GM23338 (cell line): Measurements from ENCODE around the gene SEMA7A. TPM values are rescaled to one million over a fixed set of nuclear protein-coding genes. Genes with fewer than 3 reads are reported as not detected.

Source experiments
- ATAC-seq: fragments of 200-7000 bp; cut with Tn5 transposase; 3 replicates; pipeline ENCODE4 v1.9.1; 2020
- DNase-seq: peaks from one replicate; pipeline ENCODE4 v3.0.0-alpha.2; 2015; ENCODE audit warnings: low spot score
- H2AFZ ChIP-seq: fragments of 200-600 bp; sonication (generic); 2 replicates; pipeline ENCODE4 v1.8.0; 2016; ENCODE audit warnings: antibody characterized with exemption, mild to moderate bottlenecking, moderate library complexity
- H3F3A ChIP-seq: fragments of 200-600 bp; sonication (generic); replicated peaks from 2 replicates; pipeline ENCODE4 v1.8.0; 2017; ENCODE audit warnings: antibody characterized with exemption, mixed run types, low read depth
- H3K27ac ChIP-seq: fragments of 200-600 bp; sonication (generic); 2 replicates; pipeline ENCODE4 v1.6.1; 2016; ENCODE audit warnings: low read depth
- H3K27me3 ChIP-seq: fragments of 200-600 bp; sonication (generic); 2 replicates; pipeline ENCODE4 v1.8.0; 2016; ENCODE audit warnings: mild to moderate bottlenecking, mixed run types, moderate library complexity; ENCODE audit not compliant: insufficient read depth
- H3K36me3 ChIP-seq: fragments of 200-600 bp; sonication (generic); 2 replicates; pipeline ENCODE4 v1.8.0; 2016; ENCODE audit warnings: mild to moderate bottlenecking; ENCODE audit not compliant: insufficient read depth
- H3K4me1 ChIP-seq: fragments of 200-600 bp; sonication (generic); 2 replicates; pipeline ENCODE4 v1.8.0; 2016; ENCODE audit warnings: mild to moderate bottlenecking, moderate library complexity; ENCODE audit not compliant: insufficient read depth
- H3K4me2 ChIP-seq: fragments of 200-600 bp; sonication (generic); 2 replicates; pipeline ENCODE4 v1.7.1; 2017; ENCODE audit warnings: mixed run types
- H3K4me3 ChIP-seq: fragments of 200-600 bp; sonication (generic); 2 replicates; pipeline ENCODE4 v1.6.1; 2016; ENCODE audit warnings: mixed run types
- H3K79me2 ChIP-seq: fragments of 200-600 bp; sonication (generic); replicated peaks from 2 replicates; pipeline ENCODE4 v1.8.0; 2017; ENCODE audit warnings: mild to moderate bottlenecking; ENCODE audit not compliant: insufficient read depth
- H3K9me2 ChIP-seq: fragments of 200-600 bp; sonication (generic); 2 replicates; pipeline ENCODE4 v1.8.0; 2017; ENCODE audit not compliant: insufficient read depth
- H4K20me1 ChIP-seq: fragments of 200-600 bp; sonication (generic); replicated peaks from 2 replicates; pipeline ENCODE4 v1.8.0; 2017; ENCODE audit warnings: mild to moderate bottlenecking; ENCODE audit not compliant: insufficient read depth
- H3K27ac Mint-ChIP-seq: 2 replicates; pipeline ENCODE4 v1.8.0; 2020; ENCODE audit warnings: inconsistent platforms, mild to moderate bottlenecking, moderate library complexity, mixed read lengths
- H3K27me3 Mint-ChIP-seq: 3 replicates; pipeline ENCODE4 v1.8.0; 2022; ENCODE audit warnings: low read depth, mild to moderate bottlenecking, moderate library complexity, mixed read lengths, inconsistent platforms; ENCODE audit not compliant: insufficient read depth, poor library complexity
- H3K36me3 Mint-ChIP-seq: 3 replicates; pipeline ENCODE4 v1.8.0; 2021; ENCODE audit warnings: low read depth, mild to moderate bottlenecking, inconsistent platforms, moderate library complexity, mixed read lengths
- H3K4me1 Mint-ChIP-seq: 3 replicates; pipeline ENCODE4 v1.8.0; 2020; ENCODE audit warnings: mild to moderate bottlenecking, inconsistent platforms, mixed read lengths
- H3K4me3 Mint-ChIP-seq: 3 replicates; pipeline ENCODE4 v1.8.0; 2021; ENCODE audit warnings: moderate library complexity, mild to moderate bottlenecking, inconsistent platforms, mixed read lengths
- H3K9me3 Mint-ChIP-seq: 3 replicates; pipeline ENCODE4 v1.8.0; 2020; ENCODE audit warnings: moderate library complexity, mild to moderate bottlenecking, inconsistent platforms, mixed read lengths
- CREB1 ChIP-seq: fragments of 250-450 bp; sonication (Bioruptor Pico); IDR thresholded peaks from 2 replicates; pipeline ENCODE4 v1.5.0; 2020; ENCODE audit warnings: low read depth, mild to moderate bottlenecking, moderate library complexity
- CTCF ChIP-seq, 2 experiments: fragments of 200-600 bp in 1 of 2; sonication (generic) in 1 of 2; conservative IDR thresholded peaks; 2 replicates each; pipeline versions ENCODE4 v1.5.1 to v1.6.1; 2016 to 2017; ENCODE audit warnings: antibody characterized with exemption in 2 of 2, low read depth in 2 of 2, mild to moderate bottlenecking in 2 of 2, moderate library complexity in 1 of 2
- JUNB ChIP-seq: IDR thresholded peaks from one replicate; pipeline ENCODE4 v1.6.1; 2016; ENCODE audit warnings: antibody characterized with exemption; ENCODE audit not compliant: unreplicated experiment
- ZNF114 ChIP-seq: fragments of 250-450 bp; sonication (Bioruptor Pico); IDR thresholded peaks from 2 replicates; pipeline ENCODE4 v1.5.0; 2020; ENCODE audit warnings: mild to moderate bottlenecking, moderate library complexity
- ZNF462 ChIP-seq: fragments of 250-450 bp; sonication (Bioruptor Pico); IDR thresholded peaks from 2 replicates; pipeline ENCODE4 v1.5.0; 2020; ENCODE audit warnings: mild to moderate bottlenecking, moderate library complexity
- polyA plus RNA-seq: library from polyadenylated mRNA; unstranded; fragments of >200 nt; fragmentation: Nextera tagmentation; extraction: Ambion mirVana; gene quantifications from 2 replicates; pipeline ENCODE4 v1.2.1, GENCODE V29; 2016
- total RNA-seq: library from RNA; depleted of rRNA; stranded (reverse); fragments of >200 nt; shearing (Covaris generic); gene quantifications from 2 replicates; pipeline ENCODE4 v1.2.3, GENCODE V29; 2014

The SEMA7A gene
- total and polyA plus RNA-seq, 2 experiments from 2014 or later, result 2.0 to 14.1 TPM

DNA sequence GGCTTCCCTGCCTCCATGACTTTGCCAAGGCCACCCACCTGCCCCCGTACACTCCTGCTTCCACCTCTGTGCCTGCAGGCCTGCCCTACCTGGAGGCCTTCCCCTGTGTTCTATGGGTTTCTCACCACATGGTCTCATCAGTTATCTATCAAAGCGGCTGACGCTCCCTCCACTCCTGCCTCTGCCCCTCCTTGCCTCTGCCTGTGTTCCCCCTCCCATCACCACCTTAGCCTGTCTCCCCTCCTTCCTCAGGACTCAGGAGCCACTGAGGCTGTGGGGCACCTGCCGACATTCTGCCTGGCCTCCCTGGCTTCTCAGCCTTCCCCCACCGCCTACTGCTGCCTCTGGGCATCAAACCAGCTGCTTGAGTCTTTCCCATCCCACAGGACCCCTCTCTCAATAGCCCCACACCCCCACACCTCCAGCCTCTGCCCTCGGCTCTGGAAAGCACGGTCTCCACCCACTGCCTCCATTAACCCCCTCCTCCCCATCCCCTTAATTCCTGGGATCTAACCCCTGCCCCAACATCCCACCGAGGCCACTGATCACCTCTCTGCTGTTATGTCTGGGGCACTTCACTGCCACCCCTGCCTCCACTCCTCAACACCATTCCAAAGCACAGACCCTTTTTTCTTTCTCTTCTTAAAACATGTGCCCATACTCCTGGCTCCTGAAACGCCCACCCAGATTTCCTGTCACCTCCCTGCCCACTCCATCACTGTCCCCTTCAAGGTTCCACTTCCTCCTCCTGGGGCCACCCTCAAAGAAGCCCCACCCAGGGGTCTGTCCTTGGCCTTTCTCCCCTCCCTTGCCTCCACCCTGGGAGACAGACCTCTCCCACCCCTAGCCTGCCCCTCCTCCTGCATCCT, 41.9 kb downstream of the SEMA7A start (continued):
- TF ChIP-seq CTCF (conservative IDR thresholded peaks at IDR 0.05; ENCODE audit: low read depth in 2 of 2) (no peak), ZNF462 (no peak)

DNA sequence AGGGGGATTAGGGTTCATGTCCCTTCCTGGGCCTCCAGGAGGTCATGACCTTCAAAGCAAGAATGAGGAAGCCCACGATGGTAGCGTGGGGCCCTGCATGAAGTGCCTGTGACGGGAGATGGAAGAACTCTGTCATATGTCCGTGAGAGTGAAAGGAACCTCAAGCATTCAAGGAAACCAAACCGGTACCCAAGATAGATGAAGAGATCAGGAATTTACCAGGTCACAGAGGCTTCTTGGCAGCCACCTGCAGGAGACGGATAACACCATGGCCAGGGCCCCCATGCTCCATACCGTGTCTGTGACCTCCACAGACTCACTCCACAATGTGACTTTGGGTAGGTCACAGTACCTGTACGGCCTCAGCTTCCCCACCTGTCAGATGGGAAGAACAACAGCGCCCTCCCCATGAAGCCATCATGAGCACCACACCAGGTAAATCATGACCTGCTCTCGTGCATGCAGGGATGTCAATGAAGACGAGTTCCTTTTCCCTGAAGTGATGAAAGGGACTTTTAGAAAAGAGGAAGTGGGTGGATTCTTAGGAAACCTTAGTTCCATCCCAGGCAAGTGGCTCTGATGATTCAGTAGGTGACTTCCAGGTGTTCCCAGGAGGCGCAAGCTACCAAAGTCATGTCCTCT, 43.0 kb downstream of the SEMA7A start:
- Histone ChIP-seq H3K27me3 (no peaks in the 10 kb centered on the region), H3K4me2 (no peak overlapping the region), H3K27ac (no peak overlapping the region), H4K20me1 (no peaks in the 10 kb centered on the region), H3K4me1 (no peaks in the 10 kb centered on the region; the same call in 1 of the 2 replicates), H3K36me3 (no peaks in the 10 kb centered on the region), H2AFZ (no peak overlapping the region), H3K4me3 (no peak overlapping the region), H3K9me2 (no peaks in the 10 kb centered on the region), H3K79me2 (no peaks in the 10 kb centered on the region), H3F3A (no peaks in the 10 kb centered on the region)
- H3K36me3 Mint-ChIP-seq, result no peaks in the 10 kb centered on the region; the same call in 2 of the 3 replicates
- no peak overlapping the region for H3K4me3 Mint-ChIP-seq
- DNase-seq, result no peak
- no peaks in the 10 kb centered on the region for H3K9me3 Mint-ChIP-seq
- ATAC-seq, result no peak
- peaks cover 14% of the 10 kb centered on the region for H3K27me3 Mint-ChIP-seq
- H3K4me1 Mint-ChIP-seq, result peaks cover 20% of the 10 kb centered on the region
- no peak overlapping the region for H3K27ac Mint-ChIP-seq
- no peak for TF ChIP-seq CREB1 (CRISPR knock-in tag)
- no peak for TF ChIP-seq JUNB
- TF ChIP-seq ZNF114 (CRISPR knock-in tag), result no peak
- no peak for TF ChIP-seq ZNF462
